A549 (cell line): ENCODE data around the gene SLC22A2. TPM values are rescaled to one million over a fixed set of nuclear protein-coding genes. Genes with fewer than 3 reads are reported as not detected.

Experiments used
- ATAC-seq, 2 experiments: fragments of 200-7000 bp in 1 of 2; fragments of >200 bp in 1 of 2; cut with Nextera tagmentation in 1 of 2; cut with Tn5 transposase in 1 of 2; 3 replicates each; pipeline versions ENCODE4 v1.8.0 to v1.9.1; 2018 to 2020; ENCODE audit warnings: mild to moderate bottlenecking in 1 of 2, moderate library complexity in 1 of 2
- CTCF ChIA-PET: fragments of 300-600 bp; sonication (Branson Sonifier 250); formaldehyde crosslinking; extraction: SDS; loops from one replicate; lab custom pipeline; 2021; ENCODE audit warnings: antibody characterized with exemption, inconsistent platforms; lab: Yijun Ruan, JAX
- POLR2A ChIA-PET: fragments of 350-600 bp; formaldehyde crosslinking; extraction: SDS; loops from one replicate; lab custom pipeline; 2021; ENCODE audit warnings: antibody characterized with exemption, inconsistent platforms; lab: Yijun Ruan, JAX
- DNase-seq, 2 experiments: peaks; one replicate each; pipeline versions ENCODE4 v3.0.0 to v3.0.0-alpha.2; 2011 to 2016; ENCODE audit warnings: low read depth in 1 of 2, low spot score in 1 of 2
- FAIRE-seq: peaks from 2 replicates; lab custom pipeline; 2011; peaks lifted over from hg19 to GRCh38; lab: Jason Lieb, UNC
- H3K27ac ChIP-seq, 2 experiments: fragments of >200 bp; sonication (Bioruptor Twin); formaldehyde crosslinking; 3 replicates each; pipeline ENCODE4 v1.5.1; 2016 to 2017
- H3K4me1 ChIP-seq: fragments of >200 bp; sonication (Bioruptor Twin); formaldehyde crosslinking; 3 replicates; pipeline ENCODE4 v1.6.1; 2016
- H3K4me2 ChIP-seq: fragments of >200 bp; sonication (Bioruptor Twin); formaldehyde crosslinking; 3 replicates; pipeline ENCODE4 v1.6.1; 2016
- H3K4me3 ChIP-seq: fragments of >200 bp; sonication (Bioruptor Twin); formaldehyde crosslinking; 3 replicates; pipeline ENCODE4 v1.5.1; 2016
- H3K9me3 ChIP-seq: fragments of >200 bp; sonication (Bioruptor Twin); formaldehyde crosslinking; 3 replicates; pipeline ENCODE4 v1.6.1; 2016
- BHLHE40 ChIP-seq: IDR thresholded peaks from 2 replicates; pipeline ENCODE4 v1.6.1; 2012; ENCODE audit warnings: low read depth, low read length, inconsistent platforms
- CBX2 ChIP-seq: fragments of 200-600 bp; sonication (generic); IDR thresholded peaks from 2 replicates; pipeline ENCODE4 v1.6.1; 2016; ENCODE audit warnings: low read depth, mild to moderate bottlenecking, borderline replicate concordance
- CBX8 ChIP-seq: fragments of 200-600 bp; sonication (generic); IDR thresholded peaks from 2 replicates; pipeline ENCODE4 v1.6.1; 2016
- CEBPB ChIP-seq, 2 experiments: fragments of >200 bp in 1 of 2; sonication (Bioruptor Twin) in 1 of 2; formaldehyde crosslinking in 1 of 2; IDR thresholded peaks; 2 replicates each; pipeline ENCODE4 v1.6.1; 2012 to 2016
- CHD2 ChIP-seq: fragments of 150-350 bp; IDR thresholded peaks from 2 replicates; pipeline ENCODE4 v1.6.1; 2014; ENCODE audit warnings: low read length; ENCODE audit not compliant: partially characterized antibody
- CHD4 ChIP-seq: fragments of 200-600 bp; sonication (generic); IDR thresholded peaks from 2 replicates; pipeline ENCODE4 v1.6.1; 2016; ENCODE audit warnings: antibody characterized with exemption, mild to moderate bottlenecking, borderline replicate concordance
- E2F6 ChIP-seq: IDR thresholded peaks from 2 replicates; pipeline ENCODE4 v1.6.1; 2012; ENCODE audit warnings: low read depth, borderline replicate concordance
- EHF ChIP-seq: fragments of 250-450 bp; sonication (Bioruptor Pico); IDR thresholded peaks from 2 replicates; pipeline ENCODE4 v1.5.0; 2020; ENCODE audit warnings: mild to moderate bottlenecking
- FOSL2 ChIP-seq, 2 experiments: fragments of 450-650 bp in 1 of 2; fragments of >200 bp in 1 of 2; sonication (Bioruptor Twin) in 1 of 2; formaldehyde crosslinking; IDR thresholded peaks; 2 replicates each; pipeline versions ENCODE4 v1.5.0 to v1.6.1; 2016 to 2020; ENCODE audit warnings: mild to moderate bottlenecking in 1 of 2, moderate library complexity in 1 of 2
- FOXS1 ChIP-seq: fragments of 250-450 bp; sonication (Bioruptor Pico); IDR thresholded peaks from 2 replicates; pipeline ENCODE4 v1.5.0; 2020; ENCODE audit warnings: mild to moderate bottlenecking, moderate library complexity
- HEYL ChIP-seq: fragments of 250-450 bp; sonication (Bioruptor Pico); IDR thresholded peaks from 2 replicates; pipeline ENCODE4 v1.8.0; 2021; ENCODE audit warnings: mild to moderate bottlenecking, moderate library complexity
- HOXB5 ChIP-seq: fragments of 250-450 bp; sonication (Bioruptor Pico); IDR thresholded peaks from 2 replicates; pipeline ENCODE4 v1.5.0; 2020; ENCODE audit warnings: mild to moderate bottlenecking, moderate library complexity
- JUN ChIP-seq, 2 experiments: fragments of >200 bp; sonication (Bioruptor Twin); formaldehyde crosslinking; IDR thresholded peaks; 2 replicates in 1 of 2; 3 replicates in 1 of 2; pipeline ENCODE4 v1.6.1; 2016 to 2017
- MAFK ChIP-seq: fragments of 450-650 bp; IDR thresholded peaks from 2 replicates; pipeline ENCODE4 v1.6.1; 2014; ENCODE audit not compliant: partially characterized antibody
- MAX ChIP-seq: IDR thresholded peaks from 2 replicates; pipeline ENCODE4 v1.6.1; 2012
- MAZ ChIP-seq: fragments of 150-350 bp; IDR thresholded peaks from 2 replicates; pipeline ENCODE4 v1.6.1; 2014; ENCODE audit warnings: antibody characterized with exemption, low read depth, low read length, borderline replicate concordance
- NFE2L2 ChIP-seq: fragments of 150-350 bp; conservative IDR thresholded peaks from 2 replicates; pipeline ENCODE4 v1.6.1; 2014; ENCODE audit warnings: low read length
- PHF8 ChIP-seq: fragments of 200-600 bp; sonication (generic); IDR thresholded peaks from 2 replicates; pipeline ENCODE4 v1.6.1; 2016; ENCODE audit warnings: low read depth, mild to moderate bottlenecking, antibody characterized with exemption, moderate library complexity, borderline replicate concordance
- RAD21 ChIP-seq, 2 experiments: fragments of >200 bp in 1 of 2; sonication (Bioruptor Twin) in 1 of 2; formaldehyde crosslinking in 1 of 2; IDR thresholded peaks in 1 of 2; conservative IDR thresholded peaks in 1 of 2; 2 replicates in 1 of 2; 3 replicates in 1 of 2; pipeline ENCODE4 v1.6.1; 2012 to 2018; ENCODE audit warnings: inconsistent platforms in 1 of 2
- RFX5 ChIP-seq: fragments of 450-650 bp; IDR thresholded peaks from 2 replicates; pipeline ENCODE4 v1.7.1; 2014; ENCODE audit warnings: antibody characterized with exemption, mild to moderate bottlenecking, moderate library complexity
- SMC3 ChIP-seq: fragments of >200 bp; sonication (Bioruptor Twin); formaldehyde crosslinking; IDR thresholded peaks from 3 replicates; pipeline ENCODE4 v1.6.1; 2018; ENCODE audit warnings: inconsistent platforms
- TP53 ChIP-seq: fragments of 250-450 bp; sonication (Bioruptor Pico); IDR thresholded peaks from 2 replicates; pipeline ENCODE4 v1.5.0; 2021; ENCODE audit warnings: mild to moderate bottlenecking, moderate library complexity
- ZC3H11A ChIP-seq: fragments of 450-650 bp; IDR thresholded peaks from 2 replicates; pipeline ENCODE4 v1.6.1; 2014; ENCODE audit warnings: antibody characterized with exemption, mild to moderate bottlenecking
- WGBS: methylation state at CpG from one replicate; pipeline ENCODE4 v1.1.6; 2017; ENCODE audit errors: missing lambda C conversion rate; 5-methylcytosine and 5-hydroxymethylcytosine counted together
- polyA plus RNA-seq, 4 experiments: library from polyadenylated mRNA; depleted of rRNA in 3 of 4; stranded (reverse); fragments of >200 nt; fragmentation: RNase III in 1 of 4; extraction: RNeasy Plus Mini Kit Qiagen cat#74134 plus additional on column Dnase treatment in 1 of 4; gene quantifications; 2 replicates in 3 of 4; 3 replicates in 1 of 4; pipeline ENCODE4 v1.2.3, GENCODE V29; 2011 to 2017
- TF ChIP-seq, protein P1 (sequence below): fragments of >200 bp; sonication (Bioruptor Twin); formaldehyde crosslinking; IDR thresholded peaks from 2 replicates; pipeline ENCODE4 v1.6.1; 2016
- TF ChIP-seq, protein P2 (sequence below): IDR thresholded peaks from 2 replicates; pipeline ENCODE4 v1.6.1; 2012

SLC22A2 gene
- polyA plus RNA-seq, 2 of the 4 experiments (the other 2 are of a cell fraction): 0.04 TPM; not detected in 1

DNA sequence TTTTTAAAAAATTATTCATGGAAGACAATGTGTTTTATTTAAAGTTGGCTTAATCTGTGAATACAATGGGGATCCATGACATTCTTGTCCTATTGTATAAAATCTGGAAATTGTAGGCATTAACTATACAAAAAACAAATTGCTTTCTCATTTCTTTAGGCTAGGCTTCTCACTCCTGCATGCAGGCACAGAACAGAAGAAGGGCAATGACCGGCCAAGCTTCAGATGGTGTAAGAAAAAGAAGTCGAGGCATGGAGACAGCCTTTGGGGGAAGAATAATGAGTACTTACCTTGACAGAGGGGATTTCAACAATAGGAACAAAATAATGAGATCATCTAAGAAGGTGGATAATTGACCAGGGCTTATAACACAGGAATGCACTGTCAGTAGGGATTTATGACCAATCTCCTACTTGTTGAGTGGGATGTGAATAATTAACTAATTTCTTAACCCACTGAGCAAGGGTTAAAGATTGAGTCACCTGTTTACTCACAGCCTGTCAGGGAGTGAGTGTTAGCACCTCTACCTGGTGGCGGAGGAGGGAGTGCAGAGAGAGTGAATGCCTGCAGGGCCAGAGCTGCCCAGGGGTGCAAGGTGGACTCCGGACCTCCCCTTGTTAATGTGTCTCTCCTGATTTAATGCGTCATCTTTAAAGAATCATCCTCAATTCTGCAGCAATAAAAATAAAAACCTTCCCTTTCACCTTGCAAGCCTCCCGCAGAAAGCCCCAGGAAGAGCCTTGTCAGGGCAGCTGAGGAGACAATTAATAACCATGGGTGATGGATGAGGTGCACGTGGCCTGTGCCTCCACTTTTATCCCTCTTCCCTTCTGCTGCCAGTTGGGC is 3.9 kb downstream of the SLC22A2 start (continued):
- TF ChIP-seq RFX5 (no peak), E2F6 (no peak), RAD21 (conservative IDR thresholded peaks at IDR 0.05 in 1 of 2, IDR thresholded peaks at IDR 0.05 in 1 of 2) (peak; percentile 32 to 59), EHF (no peak), TP53 (no peak), SMC3 (peak; percentile 45), FOSL2 (IDR thresholded peaks at IDR 0.05) (peak; percentile 89), FOSL2 (CRISPR knock-in tag; IDR thresholded peaks at IDR 0.05) (peak; percentile 90), CEBPB (IDR thresholded peaks at IDR 0.05) (peak; percentile 18 to 83; a peak in 2 of 4 replicates), CHD2 (no peak), HOXB5 (CRISPR knock-in tag) (peak; percentile 86), HEYL (CRISPR knock-in tag) (no peak), CBX8 (no peak), PHF8 (no peak), BHLHE40 (no peak), JUN (IDR thresholded peaks at IDR 0.05) (peak; percentile 78 to 84), MAX (peak; percentile 79), FOXS1 (CRISPR knock-in tag) (no peak)
- TF ChIP-seq, protein P1, sequence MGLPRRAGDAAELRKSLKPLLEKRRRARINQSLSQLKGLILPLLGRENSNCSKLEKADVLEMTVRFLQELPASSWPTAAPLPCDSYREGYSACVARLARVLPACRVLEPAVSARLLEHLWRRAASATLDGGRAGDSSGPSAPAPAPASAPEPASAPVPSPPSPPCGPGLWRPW: no peak
- TF ChIP-seq, protein P2, sequence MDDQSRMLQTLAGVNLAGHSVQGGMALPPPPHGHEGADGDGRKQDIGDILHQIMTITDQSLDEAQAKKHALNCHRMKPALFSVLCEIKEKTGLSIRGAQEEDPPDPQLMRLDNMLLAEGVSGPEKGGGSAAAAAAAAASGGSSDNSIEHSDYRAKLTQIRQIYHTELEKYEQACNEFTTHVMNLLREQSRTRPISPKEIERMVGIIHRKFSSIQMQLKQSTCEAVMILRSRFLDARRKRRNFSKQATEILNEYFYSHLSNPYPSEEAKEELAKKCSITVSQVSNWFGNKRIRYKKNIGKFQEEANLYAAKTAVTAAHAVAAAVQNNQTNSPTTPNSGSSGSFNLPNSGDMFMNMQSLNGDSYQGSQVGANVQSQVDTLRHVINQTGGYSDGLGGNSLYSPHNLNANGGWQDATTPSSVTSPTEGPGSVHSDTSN: peak; percentile 62

GRCh38 chr6:160253714-160254113 is 4.9 kb downstream of the SLC22A2 start:
- peak in 1 of 2 experiments; percentile 26; a peak in 3 of 6 replicates for ATAC-seq
- peak overlapping the region; percentile 60 for H3K4me2 ChIP-seq
- peak in 1 of 2 experiments; percentile 72 for DNase-seq
- 43% methylated on average over 1 of the region's 1 CpG for WGBS
- ChIA-PET CTCF (no interaction called here), POLR2A (no interaction called here)
- peaks cover 63% of the 10 kb centered on the region for H3K4me1 ChIP-seq
- H3K9me3 ChIP-seq: no peaks in the 10 kb centered on the region
- 0 out of 2 replicates have a peak, but pooled peaks have one; percentile 24 for TF ChIP-seq MAX
- TF ChIP-seq, protein P2: no peak
- TF ChIP-seq ZC3H11A: no peak
- peak; percentile 51 for TF ChIP-seq MAFK
- no peak for TF ChIP-seq FOSL2 (IDR thresholded peaks at IDR 0.05)
- peak; percentile 14; the same call in 1 of the 2 replicates for TF ChIP-seq FOSL2 (CRISPR knock-in tag; IDR thresholded peaks at IDR 0.05)
- no peak for TF ChIP-seq TP53
- TF ChIP-seq MAZ: no peak
- no peak for TF ChIP-seq CBX2
- no peak for TF ChIP-seq NFE2L2
- no peak for TF ChIP-seq CHD4
- FAIRE-seq: peak; percentile 43
- H3K27ac ChIP-seq: peak overlapping the region; percentile 75 to 81
- H3K4me3 ChIP-seq: no peak overlapping the region
